HL-60/S4 treated with phorbol 12-myristate 13-acetate at 8.2 ng/mL for 4 days and 3 days (cell line): ENCODE data around the gene PHF10.
"Not testable (repeated sequence)": the region's sequence is repeated elsewhere in the genome, so short reads cannot be mapped to it uniquely, and the experiment has no call there.

Experiments
- in situ Hi-C: fragments of 300-500 bp; cut with MboI; formaldehyde crosslinking; loops from 2 replicates; pipeline ENCODE4 v1.15.0; 2022; ENCODE audit warnings: low sequenced_read_pairs

The PHF10 gene

GRCh38 chr6:169723200-169723909, 945 bp downstream of the PHF10 start:
- in situ Hi-C loops = no loop called here

- in situ Hi-C loops = no loop called here
These were observed 1.7 kb downstream of the PHF10 start for GRCh38 chr6:169722362-169723199.

- in situ Hi-C loops = no loop called here
These were observed 4.0 kb downstream of the PHF10 start for GRCh38 chr6:169720207-169720855.

- in situ Hi-C loops = no loop called here
These were observed 5.2 kb downstream of the PHF10 start for GRCh38 chr6:169719117-169719516.

GRCh38 chr6:169714595-169714994, 9.7 kb downstream of the PHF10 start:
- in situ Hi-C loops = no loop called here

- in situ Hi-C loops = no loop called here
These were observed 10.1 kb downstream of the PHF10 start for GRCh38 chr6:169714178-169714577.

GRCh38 chr6:169710009-169710408, 14.3 kb downstream of the PHF10 start:
- in situ Hi-C loops = no loop called here

- in situ Hi-C loops = no loop called here
These were observed 15.0 kb downstream of the PHF10 start for GRCh38 chr6:169709293-169709692.

GRCh38 chr6:169707772-169708171, 16.5 kb downstream of the PHF10 start:
- in situ Hi-C loops = no loop called here

- in situ Hi-C loops = no loop called here
These were observed 21.5 kb downstream of the PHF10 start for GRCh38 chr6:169702840-169703246.

GRCh38 chr6:169701954-169702839, 22.1 kb downstream of the PHF10 start, which contains the start of the genes C6orf120 and WDR27:
C6orf120 (plus strand) TSS chr6:169702126; CDS start chr6:169702460, 334 bp downstream.
WDR27 (minus strand) TSS chr6:169702029; CDS start chr6:169689005, 13,024 bp downstream.
- in situ Hi-C loops = no loop called here

GRCh38 chr6:169701311-169701953, 22.9 kb downstream of the PHF10 start:
- in situ Hi-C loops = no loop called here

GRCh38 chr6:169700296-169700695, 24.0 kb downstream of the PHF10 start:
- in situ Hi-C loops = no loop called here

- in situ Hi-C loops = not testable (repeated sequence)
These were observed 27.2 kb downstream of the PHF10 start for GRCh38 chr6:169697115-169697514.

GRCh38 chr6:169695131-169695530, 29.2 kb downstream of the PHF10 start:
- in situ Hi-C loops = no loop called here

GRCh38 chr6:169692516-169692915, 31.8 kb downstream of the PHF10 start:
- in situ Hi-C loops = no loop called here

GRCh38 chr6:169691260-169691659, 33.0 kb downstream of the PHF10 start:
- in situ Hi-C loops = no loop called here

- in situ Hi-C loops = no loop called here
These were observed 35.0 kb downstream of the PHF10 start for GRCh38 chr6:169689287-169689686.

GRCh38 chr6:169685860-169686259, 38.4 kb downstream of the PHF10 start:
- in situ Hi-C loops = no loop called here

- in situ Hi-C loops = no loop called here
These were observed 40.2 kb downstream of the PHF10 start for GRCh38 chr6:169684056-169684455.
